ENCODE results near the gene CFAP90.

Gene CFAP90

DNA sequence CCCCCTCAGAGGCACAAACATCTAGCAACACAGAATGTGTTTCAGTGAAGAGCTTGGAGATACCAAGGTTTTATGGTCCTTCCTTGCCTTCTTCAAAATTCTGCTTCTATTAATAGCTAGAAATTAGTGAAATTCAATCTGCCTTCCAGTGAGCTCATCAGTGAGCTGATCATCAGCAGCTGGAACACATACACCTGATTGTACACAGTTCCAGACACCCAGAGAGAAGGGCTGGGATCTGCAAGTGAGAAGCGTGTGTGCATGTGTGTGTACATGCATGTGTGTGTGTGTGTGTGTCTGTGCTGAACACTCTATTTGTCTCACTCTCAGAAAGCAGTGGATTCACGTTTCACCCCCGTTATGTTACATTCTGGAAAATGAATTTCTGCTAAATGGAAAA lies 28.5 kb downstream of the CFAP90 start:
- Histone ChIP-seq H3K36me3 (replicated peaks) (no peaks in the 10 kb centered on the region), H3K4me3 (ENCODE audit: low read depth, low read length) (no peak overlapping the region), H3K27ac (no peak overlapping the region), H3K27me3 (replicated peaks) (no peaks in the 10 kb centered on the region)
- in situ Hi-C loops (cut with HindIII; ENCODE audit: low pct_ligation_motif_present, low sequenced_read_pairs): no loop called here
- DNase-seq: no peak
- TF ChIP-seq, protein P1, sequence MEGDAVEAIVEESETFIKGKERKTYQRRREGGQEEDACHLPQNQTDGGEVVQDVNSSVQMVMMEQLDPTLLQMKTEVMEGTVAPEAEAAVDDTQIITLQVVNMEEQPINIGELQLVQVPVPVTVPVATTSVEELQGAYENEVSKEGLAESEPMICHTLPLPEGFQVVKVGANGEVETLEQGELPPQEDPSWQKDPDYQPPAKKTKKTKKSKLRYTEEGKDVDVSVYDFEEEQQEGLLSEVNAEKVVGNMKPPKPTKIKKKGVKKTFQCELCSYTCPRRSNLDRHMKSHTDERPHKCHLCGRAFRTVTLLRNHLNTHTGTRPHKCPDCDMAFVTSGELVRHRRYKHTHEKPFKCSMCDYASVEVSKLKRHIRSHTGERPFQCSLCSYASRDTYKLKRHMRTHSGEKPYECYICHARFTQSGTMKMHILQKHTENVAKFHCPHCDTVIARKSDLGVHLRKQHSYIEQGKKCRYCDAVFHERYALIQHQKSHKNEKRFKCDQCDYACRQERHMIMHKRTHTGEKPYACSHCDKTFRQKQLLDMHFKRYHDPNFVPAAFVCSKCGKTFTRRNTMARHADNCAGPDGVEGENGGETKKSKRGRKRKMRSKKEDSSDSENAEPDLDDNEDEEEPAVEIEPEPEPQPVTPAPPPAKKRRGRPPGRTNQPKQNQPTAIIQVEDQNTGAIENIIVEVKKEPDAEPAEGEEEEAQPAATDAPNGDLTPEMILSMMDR (IDR thresholded peaks at IDR 0.05; ENCODE audit: low read depth, low read length, missing control alignments): no peak

DNA sequence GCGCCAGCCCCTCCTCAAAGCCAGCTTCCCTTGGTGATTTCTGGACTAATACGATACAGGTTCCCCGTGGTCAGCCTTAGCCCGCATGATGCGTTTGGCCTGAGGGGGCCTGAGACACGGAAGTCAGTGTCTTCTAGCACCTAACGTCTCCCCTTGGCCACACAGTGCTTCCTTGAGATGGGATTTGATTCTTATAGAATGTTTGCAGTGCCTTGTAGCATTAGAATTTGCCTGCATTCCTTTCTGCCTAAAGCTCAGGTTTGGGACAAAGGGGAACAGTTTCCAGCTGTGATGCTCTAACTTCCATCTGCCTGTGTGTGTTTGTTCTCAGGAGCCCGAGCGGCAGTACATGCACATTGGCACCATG lies 34.4 kb downstream of the CFAP90 start:
- H3K27me3 ChIP-seq (replicated peaks): no peaks in the 10 kb centered on the region
- TF ChIP-seq, protein P1 (IDR thresholded peaks at IDR 0.05; ENCODE audit: low read depth, low read length, missing control alignments): no peak
- no peak overlapping the region for H3K4me3 ChIP-seq (ENCODE audit: low read depth, low read length)
- in situ Hi-C loops (cut with HindIII; ENCODE audit: low pct_ligation_motif_present, low sequenced_read_pairs): no loop called here
- H3K27ac ChIP-seq: no peak overlapping the region
- DNase-seq: no peak
- H3K36me3 ChIP-seq (replicated peaks): no peaks in the 10 kb centered on the region

DNA sequence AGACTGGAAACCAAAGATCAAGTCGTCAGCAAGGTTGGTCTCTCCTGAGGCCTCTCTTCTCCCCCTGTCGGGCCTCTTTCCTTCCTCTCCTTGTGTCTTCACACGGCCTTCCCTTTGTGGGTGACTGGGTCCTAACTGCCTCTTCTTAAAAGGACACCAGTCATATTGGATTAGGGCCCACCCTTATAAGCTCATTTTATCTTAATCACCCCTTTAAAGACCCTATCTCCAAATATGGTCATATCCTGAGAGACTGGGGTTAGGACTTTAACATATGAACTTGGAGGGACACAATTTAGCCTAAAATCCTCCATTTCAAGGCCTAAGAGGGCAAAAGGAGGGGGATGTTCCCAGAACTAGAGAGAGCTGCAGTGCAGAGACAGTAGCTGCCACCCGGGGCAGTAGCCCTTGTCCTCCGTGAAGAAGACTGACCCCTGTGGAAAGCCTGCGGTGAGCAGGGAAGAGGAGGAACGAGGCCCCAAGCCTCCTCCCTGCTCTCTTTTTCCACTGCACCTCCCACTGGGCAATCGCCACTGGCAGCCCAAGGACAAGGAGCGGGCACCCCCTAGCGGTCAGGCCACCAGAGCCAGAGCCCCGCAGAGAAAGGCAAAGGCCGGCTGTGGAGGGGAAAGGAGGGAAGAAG lies 34.9 kb downstream of the CFAP90 start:
- in situ Hi-C loops (cut with HindIII; ENCODE audit: low pct_ligation_motif_present, low sequenced_read_pairs): no loop called here
- Histone ChIP-seq H3K4me3 (ENCODE audit: low read depth, low read length) (no peak overlapping the region), H3K36me3 (replicated peaks) (no peaks in the 10 kb centered on the region), H3K27me3 (replicated peaks) (no peaks in the 10 kb centered on the region), H3K27ac (no peak overlapping the region)
- TF ChIP-seq, protein P1 (IDR thresholded peaks at IDR 0.05; ENCODE audit: low read depth, low read length, missing control alignments): peak; percentile 88
- peak; percentile 48 for DNase-seq

DNA sequence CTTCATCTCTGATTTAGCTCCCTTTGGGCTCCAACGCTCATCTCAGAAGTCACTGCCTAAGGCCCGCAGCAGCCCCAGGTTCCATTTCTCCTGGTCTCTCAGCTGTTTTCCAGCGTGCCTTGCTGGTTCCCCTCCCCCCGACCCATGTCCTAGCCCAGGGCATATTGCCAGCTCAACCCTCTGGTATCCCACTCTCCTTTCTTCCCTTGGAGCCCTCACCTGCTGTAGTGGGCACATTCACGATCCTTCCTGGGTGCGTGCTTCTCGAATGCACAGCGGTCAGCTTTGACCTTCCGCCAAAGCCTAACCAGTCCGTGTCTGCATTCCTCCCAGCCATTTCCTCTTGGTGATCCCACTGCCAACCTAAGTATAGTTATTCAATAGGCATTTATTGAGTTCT lies 36.1 kb downstream of the CFAP90 start:
- no peak overlapping the region for H3K27ac ChIP-seq
- H3K27me3 ChIP-seq (replicated peaks): no peaks in the 10 kb centered on the region
- in situ Hi-C loops (cut with HindIII; ENCODE audit: low pct_ligation_motif_present, low sequenced_read_pairs): no loop called here
- no peaks in the 10 kb centered on the region for H3K36me3 ChIP-seq (replicated peaks)
- H3K4me3 ChIP-seq (ENCODE audit: low read depth, low read length): no peak overlapping the region
- DNase-seq: no peak
- TF ChIP-seq, protein P1 (IDR thresholded peaks at IDR 0.05; ENCODE audit: low read depth, low read length, missing control alignments): no peak

DNA sequence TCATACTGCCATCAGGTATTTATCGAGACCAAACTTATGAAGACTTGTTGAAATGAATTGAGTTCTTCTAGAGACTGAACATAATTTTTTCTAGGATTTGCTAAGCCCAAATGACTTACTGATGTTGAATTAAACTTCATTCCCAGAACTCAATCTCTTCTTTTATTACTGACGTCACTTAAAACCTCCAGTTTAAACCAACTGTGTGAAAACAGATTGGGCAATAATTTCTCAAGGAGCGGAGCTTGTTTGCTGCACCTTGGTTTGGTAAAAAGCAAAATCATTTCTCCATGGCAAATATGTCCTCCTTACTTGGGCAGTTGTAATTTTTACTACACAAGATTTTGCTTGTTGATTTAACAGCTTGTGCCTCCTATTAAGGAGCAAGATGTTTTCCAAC lies 37.4 kb downstream of the CFAP90 start:
- in situ Hi-C loops (cut with HindIII; ENCODE audit: low pct_ligation_motif_present, low sequenced_read_pairs): no loop called here

More for the DNA sequence above, 37.4 kb downstream of the CFAP90 start:
- no peak for DNase-seq
- no peaks in the 10 kb centered on the region for H3K27me3 ChIP-seq (replicated peaks)
- no peak overlapping the region for H3K27ac ChIP-seq
- no peaks in the 10 kb centered on the region for H3K36me3 ChIP-seq (replicated peaks)
- TF ChIP-seq, protein P1 (IDR thresholded peaks at IDR 0.05; ENCODE audit: low read depth, low read length, missing control alignments): no peak
- no peak overlapping the region for H3K4me3 ChIP-seq (ENCODE audit: low read depth, low read length)

Data from brain microvascular endothelial cell (primary cell).